CD4-positive, alpha-beta T cell treated with Interferon alpha-2 for 1 hour (primary cell): ENCODE results near the gene MYL5.

Experiments
- DNase-seq, 2 donors: peaks; one replicate each; pipeline ENCODE4 v3.0.0-alpha.2; 2020 to 2022

MYL5 gene

GRCh38 chr4:708631-708933 lies 34.2 kb downstream of the MYL5 start:
- DNase-seq = no peak

- no peak for DNase-seq
These were observed 35.0 kb downstream of the MYL5 start for GRCh38 chr4:709348-709747.

- DNase-seq = no peak
These were observed 35.8 kb downstream of the MYL5 start for GRCh38 chr4:710116-710515.

DNA sequence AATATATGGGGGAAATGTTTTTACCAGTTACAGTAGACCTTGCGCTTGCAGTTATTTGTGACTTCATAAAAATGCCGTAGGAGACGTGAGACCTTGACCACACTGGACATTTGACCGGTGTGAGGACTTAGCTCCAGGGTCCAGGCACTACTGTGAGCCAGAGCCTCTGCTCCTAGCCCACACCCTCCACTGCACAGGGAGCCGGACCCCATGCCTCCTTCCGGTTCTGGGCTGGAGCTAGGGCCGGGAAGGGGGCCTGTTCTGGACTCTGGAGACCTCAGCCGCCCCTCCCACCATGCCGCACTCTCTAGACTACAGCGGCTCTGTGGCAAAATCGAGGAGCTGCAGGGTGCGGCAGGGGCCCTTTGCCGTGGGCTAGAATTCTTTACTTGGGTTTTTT lies 36.6 kb downstream of the MYL5 start:
- DNase-seq = no peak

GRCh38 chr4:712093-712492 lies 37.8 kb downstream of the MYL5 start:
- no peak for DNase-seq

DNA sequence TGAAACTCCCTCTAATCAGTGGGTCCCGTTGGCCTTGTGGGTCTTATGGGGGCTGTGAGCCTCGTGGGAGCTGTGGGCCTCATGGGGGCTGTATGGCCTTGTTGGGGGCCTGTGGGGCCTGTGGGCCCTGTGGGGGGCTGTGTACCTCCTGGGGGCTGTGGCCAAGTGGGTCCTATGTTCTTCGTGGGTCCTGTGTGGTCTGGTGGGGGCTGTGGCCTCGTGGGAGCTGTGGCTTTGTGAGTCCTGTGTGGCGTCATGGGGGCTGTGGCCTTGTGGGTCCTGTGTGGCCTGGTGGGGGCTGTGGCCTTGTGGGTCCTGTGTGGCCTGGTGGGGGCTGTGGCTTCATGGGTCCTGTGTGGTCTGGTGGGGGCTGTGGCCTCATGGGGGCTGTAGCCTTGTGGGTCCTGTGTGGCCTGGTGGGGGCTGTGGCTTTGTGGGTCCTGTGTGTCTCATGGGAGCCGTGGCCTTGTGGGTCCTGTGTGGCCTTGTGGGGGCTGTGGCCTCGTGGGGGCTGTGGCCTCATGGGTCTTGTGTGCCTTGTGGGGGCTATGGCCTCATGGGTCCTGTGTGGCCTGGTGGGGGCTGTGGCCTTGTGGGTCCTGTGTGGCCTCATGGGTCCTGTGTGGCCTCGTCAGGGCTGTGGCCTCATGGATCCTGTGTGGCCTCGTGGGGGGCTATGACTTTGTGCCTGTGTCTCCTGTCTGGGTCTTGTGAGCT lies 38.7 kb downstream of the MYL5 start:
- no peak for DNase-seq

- no peak for DNase-seq
These were observed 39.7 kb downstream of the MYL5 start for GRCh38 chr4:714087-714486.

- no peak for DNase-seq
These were observed 43.4 kb downstream of the MYL5 start for GRCh38 chr4:717601-718320.

DNA sequence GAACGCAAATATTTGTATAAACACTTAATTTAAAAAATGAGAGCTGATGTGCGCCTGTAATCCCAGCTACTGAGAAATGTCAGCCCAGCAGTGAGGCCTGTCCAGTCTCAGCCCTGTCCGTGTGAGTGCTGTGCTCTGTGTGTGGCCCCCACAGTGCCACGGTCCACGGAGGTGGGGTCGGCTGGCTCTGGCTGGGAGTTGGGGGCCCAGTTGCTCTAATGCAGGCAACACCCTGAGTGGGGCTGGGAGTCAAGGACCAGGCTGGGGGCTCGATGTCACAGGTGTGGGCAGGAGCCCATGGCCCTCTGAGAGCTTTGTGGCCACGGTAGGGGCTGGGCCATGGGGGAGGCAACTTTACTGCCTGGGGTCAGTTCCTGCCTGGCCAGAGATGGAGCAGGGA lies 44.1 kb downstream of the MYL5 start:
- DNase-seq = no peak

GRCh38 chr4:720111-720860 lies 45.9 kb downstream of the MYL5 start:
- no peak for DNase-seq

DNA sequence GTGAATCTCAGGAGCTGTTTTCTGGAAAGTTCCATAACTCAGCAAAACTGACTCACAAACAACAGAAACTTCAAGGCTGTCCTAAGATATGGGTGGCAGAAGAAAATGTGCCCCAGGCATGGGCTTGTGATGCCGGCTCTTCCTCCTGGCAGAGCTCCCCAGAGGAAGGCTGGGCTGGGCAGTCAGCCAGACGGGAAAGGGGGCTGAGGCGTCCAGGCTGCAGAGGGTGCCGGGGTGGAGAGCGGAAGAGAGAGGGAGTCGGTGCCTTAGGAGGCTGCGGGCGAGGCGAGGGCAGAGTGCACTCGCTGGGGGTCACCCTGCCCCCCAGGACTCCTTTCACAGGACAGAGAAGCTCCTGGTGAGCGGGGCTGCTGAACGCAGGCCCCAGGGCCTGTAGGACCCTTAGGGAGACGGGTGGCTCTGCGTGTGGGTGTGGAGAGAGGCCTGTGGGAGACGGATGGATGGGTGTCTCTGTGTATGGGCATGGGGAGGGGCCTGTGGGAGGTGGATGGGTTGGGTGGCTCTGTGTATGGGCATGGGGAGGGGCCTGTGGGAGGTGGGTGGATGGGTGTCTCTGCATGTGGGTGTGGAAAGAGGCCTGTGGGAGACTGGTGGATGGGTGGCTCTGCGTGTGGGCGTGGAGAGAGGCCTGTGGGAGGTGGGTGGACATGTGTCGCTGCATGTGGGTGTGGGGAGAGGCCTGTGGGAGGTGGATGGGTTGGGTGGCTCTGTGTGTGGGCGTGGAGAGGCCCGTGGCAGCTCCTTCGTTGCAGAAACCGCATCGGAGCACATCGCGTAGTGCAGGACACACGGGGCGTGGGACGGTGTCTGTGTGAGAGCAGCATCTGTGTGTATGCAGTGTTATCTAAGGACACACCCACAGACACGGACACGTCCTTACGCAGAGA lies 47.2 kb downstream of the MYL5 start:
- no peak for DNase-seq

- no peak for DNase-seq
These were observed 47.9 kb downstream of the MYL5 start for GRCh38 chr4:722169-722725.

DNA sequence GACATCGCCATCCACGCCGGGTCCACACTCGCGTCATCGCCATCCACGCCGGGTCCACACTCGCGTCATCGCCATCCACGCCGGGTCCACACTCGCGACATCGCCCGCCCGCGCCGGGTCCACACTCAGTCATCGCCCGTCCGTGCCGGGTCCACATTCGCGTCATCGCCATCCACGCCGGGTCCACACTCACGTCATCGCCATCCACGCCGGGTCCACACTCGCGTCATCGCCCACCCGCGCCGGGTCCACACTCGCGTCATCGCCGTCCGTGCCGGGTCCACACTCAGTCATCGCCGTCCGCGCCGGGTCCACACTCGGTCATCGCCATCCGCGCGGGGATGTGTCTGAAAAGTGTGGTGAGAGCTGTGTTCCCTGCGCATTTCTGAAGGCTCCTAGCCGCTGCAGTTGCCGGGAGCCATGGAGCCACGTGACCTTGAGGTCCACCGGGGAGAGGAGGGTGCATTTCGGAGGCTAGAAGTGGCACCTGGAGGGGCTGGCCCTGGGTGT lies 48.6 kb downstream of the MYL5 start:
- DNase-seq = no peak

- DNase-seq = no peak
These were observed 49.6 kb downstream of the MYL5 start for GRCh38 chr4:723751-724530.

DNA sequence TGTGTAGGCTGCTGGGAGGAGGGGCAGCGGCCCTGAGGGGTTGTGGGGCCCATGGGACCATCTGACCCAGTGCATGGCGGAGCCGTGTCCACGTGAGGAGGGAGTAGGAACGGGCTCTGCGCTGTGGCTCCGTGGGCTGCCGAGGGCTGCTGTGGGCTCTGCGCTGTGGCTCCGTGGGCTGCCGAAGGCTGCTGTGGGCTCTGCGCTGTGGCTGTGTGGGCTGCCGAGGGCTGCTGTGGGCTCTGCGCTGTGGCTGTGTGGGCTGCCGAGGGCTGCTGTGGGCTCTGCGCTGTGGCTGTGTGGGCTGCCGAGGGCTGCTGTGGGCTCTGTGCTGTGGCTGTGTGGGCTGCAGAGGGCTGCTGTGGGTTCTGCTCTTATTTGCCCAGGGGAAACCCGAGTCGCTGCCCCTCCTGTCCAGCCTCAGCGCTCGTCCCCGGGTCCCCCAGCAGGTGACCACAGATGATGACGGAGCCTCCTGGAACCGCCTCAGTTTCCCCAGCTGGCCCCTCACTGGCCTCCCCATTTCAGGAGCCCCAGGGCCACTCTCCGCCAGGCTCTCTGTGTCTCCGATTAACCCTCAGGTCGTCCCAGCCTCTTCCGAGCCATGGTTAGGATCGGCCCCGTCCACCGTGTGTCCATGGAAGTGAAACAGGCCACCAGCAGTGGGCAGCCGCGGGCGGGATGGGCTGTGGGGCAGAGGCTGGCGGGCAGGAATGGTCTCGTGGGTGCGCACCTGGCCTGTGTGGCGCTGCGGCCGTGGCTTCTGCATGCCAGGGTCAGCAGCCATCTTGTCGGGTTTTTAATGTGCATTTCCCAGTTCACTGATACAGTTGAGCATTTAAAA lies 51.3 kb downstream of the MYL5 start:
- DNase-seq = no peak

DNA sequence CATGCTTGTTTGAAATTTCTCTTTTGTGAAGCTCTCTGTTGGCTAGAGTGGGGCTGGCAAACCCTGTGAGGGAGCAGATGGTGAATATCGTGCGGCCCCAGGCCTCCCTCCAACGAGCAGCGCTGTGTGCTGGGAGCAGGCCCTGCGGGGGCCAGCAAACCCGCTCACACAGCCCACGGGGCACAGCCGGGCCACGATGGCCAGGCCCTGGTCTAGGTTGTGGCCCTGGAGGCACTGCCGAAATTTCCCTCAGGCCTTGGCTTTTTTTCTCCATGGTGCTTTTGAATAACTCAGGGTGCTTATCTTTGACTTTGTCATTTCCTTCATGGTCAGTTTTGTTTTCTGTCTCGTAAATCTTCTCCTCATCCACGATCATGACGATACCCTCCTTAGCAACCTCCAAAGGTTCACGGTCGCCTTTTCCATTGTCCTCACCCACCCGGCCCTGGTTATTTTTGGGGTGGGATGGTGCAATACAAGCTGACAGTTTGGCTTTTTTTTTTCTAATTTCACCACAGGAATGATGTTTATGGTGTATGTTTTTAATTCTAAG lies 52.0 kb downstream of the MYL5 start:
- DNase-seq = no peak

DNA sequence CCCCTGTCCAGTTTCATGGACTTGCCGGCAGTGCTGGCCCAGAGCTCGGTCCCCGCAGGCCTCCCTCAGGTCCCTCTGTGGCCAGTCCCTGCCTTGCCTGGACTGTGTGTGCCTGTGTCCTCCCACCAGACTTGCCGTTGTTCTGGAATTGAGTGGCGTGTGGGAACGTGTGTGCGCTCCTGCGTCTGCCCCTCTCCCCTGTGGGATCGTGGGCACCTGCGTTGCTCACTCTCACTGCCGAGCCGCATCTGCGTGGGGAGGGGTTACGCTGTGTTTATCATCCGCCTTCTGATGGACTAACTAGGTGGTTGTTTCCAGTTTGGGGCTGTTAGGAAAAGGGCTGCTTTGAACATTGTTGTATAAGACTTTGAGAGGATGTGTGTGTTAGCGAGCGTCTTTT lies 52.5 kb downstream of the MYL5 start:
- DNase-seq = no peak

DNA sequence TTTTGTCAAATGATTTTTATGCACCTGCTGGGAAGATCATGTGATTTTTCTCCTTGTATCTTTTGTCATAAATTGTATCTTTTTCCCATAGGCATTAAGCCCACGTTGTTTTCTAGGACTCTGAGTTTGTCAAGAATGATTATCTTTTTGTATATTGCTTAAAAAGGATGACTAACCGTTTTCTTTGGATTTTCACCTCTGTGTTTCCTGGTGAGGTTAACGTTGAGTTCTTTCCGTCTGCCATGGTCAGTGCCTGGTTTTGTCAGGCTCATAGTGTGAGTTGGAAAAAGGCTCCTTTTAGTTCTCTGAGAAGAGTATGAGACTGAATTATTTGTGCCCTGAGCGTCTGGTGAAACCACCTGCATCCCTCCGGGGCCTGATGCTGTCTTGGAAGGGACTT lies 53.2 kb downstream of the MYL5 start:
- DNase-seq = no peak

GRCh38 chr4:729336-730315 lies 55.3 kb downstream of the MYL5 start:
- no peak for DNase-seq
